Testis (tissue), 2 donors: ENCODE results near the gene JAK3.

ENCODE experiments used
- POLR2A ChIP-seq: fragments of 450-650 bp; IDR thresholded peaks from one replicate; pipeline ENCODE4 v1.6.1; 2017; ENCODE audit warnings: antibody characterized with exemption, mild to moderate bottlenecking, moderate library complexity
- TF ChIP-seq, protein P1 (sequence below), 3 experiments: fragments of 450-650 bp in 2 of 3; fragments of 200-600 bp in 1 of 3; sonication (generic) in 1 of 3; IDR thresholded peaks; one replicate each; pipeline ENCODE4 v1.5.1; 2016 to 2019; ENCODE audit warnings: antibody characterized with exemption in 3 of 3, mild to moderate bottlenecking in 2 of 3, moderate library complexity in 1 of 3

DNA sequence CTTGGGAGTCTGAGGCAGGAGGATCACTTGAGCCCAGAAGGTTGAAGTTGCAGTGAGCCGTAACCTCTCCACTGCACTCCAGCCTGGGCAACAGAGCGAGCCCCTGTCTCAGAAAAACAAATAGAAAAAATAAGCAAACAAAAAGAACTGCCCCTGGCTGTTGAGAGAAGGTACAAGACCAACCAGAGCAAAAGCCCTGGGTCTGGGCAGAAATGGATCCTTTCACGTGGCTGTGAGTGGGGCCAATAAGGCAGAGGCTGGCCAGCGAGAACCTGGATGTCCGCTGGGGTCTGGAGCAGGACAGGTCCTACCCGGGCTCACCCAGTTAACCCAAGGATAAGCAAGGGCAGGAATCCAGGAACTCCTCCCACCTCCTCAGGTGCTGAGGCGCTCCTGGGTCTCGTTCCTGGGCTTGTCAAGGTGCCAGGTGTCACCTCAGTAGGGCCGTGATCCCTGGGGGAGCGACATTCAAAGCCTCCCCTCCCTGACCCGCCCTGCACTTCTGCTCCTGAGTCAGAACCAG, 19.2 kb upstream of the JAK3 start:
- TF ChIP-seq, protein P1, sequence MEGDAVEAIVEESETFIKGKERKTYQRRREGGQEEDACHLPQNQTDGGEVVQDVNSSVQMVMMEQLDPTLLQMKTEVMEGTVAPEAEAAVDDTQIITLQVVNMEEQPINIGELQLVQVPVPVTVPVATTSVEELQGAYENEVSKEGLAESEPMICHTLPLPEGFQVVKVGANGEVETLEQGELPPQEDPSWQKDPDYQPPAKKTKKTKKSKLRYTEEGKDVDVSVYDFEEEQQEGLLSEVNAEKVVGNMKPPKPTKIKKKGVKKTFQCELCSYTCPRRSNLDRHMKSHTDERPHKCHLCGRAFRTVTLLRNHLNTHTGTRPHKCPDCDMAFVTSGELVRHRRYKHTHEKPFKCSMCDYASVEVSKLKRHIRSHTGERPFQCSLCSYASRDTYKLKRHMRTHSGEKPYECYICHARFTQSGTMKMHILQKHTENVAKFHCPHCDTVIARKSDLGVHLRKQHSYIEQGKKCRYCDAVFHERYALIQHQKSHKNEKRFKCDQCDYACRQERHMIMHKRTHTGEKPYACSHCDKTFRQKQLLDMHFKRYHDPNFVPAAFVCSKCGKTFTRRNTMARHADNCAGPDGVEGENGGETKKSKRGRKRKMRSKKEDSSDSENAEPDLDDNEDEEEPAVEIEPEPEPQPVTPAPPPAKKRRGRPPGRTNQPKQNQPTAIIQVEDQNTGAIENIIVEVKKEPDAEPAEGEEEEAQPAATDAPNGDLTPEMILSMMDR (IDR thresholded peaks at IDR 0.05) = no peak
- no peak for TF ChIP-seq POLR2A
